ENCODE data around the gene PROC.
A peak's percentile ranks its signal among the peaks of the same experiment; 100 is the strongest.
"Not testable (repeated sequence)": the region's sequence is repeated elsewhere in the genome, so short reads cannot be mapped to it uniquely, and the experiment has no call there.

The PROC gene

GRCh38 chr2:127392828-127393578 lies 25.2 kb upstream of the PROC start:
- FAIRE-seq: no peak

GRCh38 chr2:127394492-127394891 lies 23.7 kb upstream of the PROC start:
- no peak for FAIRE-seq
- no peak for DNase-seq (ENCODE audit: extremely low spot score, insufficient read length, low read depth)

More at GRCh38 chr2:127392828-127393578, 25.2 kb upstream of the PROC start:
- no peak for DNase-seq (ENCODE audit: extremely low spot score, insufficient read length, low read depth)

- FAIRE-seq: no peak
- no peak for DNase-seq (ENCODE audit: extremely low spot score, insufficient read length, low read depth)
These were observed 20.5 kb upstream of the PROC start for GRCh38 chr2:127397568-127398238.

GRCh38 chr2:127398239-127398590 lies 20.0 kb upstream of the PROC start:
- FAIRE-seq (peak; percentile 57), DNase-seq (ENCODE audit: extremely low spot score, insufficient read length, low read depth) (peak; percentile 65)

DNA sequence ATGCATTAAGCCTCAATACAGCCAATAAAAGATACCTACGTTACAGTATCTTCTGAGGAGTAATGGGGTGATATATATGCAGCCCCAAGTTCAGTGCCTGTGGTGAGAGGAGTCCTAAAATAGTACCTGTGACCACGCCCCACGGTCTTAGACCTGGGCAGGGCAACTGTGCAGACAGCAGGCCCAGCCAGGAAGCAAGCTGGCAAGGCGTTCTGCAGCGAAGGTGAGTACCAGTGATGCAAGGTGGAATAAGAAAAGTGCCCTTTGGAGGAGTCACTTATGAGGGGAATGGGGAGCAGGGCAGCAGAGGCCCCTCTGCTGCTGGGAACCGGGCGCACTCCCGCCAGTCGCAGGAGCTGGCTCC lies 17.7 kb upstream of the PROC start:
- FAIRE-seq: no peak
- DNase-seq (ENCODE audit: extremely low spot score, insufficient read length, low read depth): no peak

GRCh38 chr2:127400897-127401756 lies 17.1 kb upstream of the PROC start:
- FAIRE-seq (no peak), DNase-seq (ENCODE audit: extremely low spot score, insufficient read length, low read depth) (no peak)

- FAIRE-seq (no peak), DNase-seq (ENCODE audit: extremely low spot score, insufficient read length, low read depth) (no peak)
These were observed 16.2 kb upstream of the PROC start for GRCh38 chr2:127401757-127402695.

DNA sequence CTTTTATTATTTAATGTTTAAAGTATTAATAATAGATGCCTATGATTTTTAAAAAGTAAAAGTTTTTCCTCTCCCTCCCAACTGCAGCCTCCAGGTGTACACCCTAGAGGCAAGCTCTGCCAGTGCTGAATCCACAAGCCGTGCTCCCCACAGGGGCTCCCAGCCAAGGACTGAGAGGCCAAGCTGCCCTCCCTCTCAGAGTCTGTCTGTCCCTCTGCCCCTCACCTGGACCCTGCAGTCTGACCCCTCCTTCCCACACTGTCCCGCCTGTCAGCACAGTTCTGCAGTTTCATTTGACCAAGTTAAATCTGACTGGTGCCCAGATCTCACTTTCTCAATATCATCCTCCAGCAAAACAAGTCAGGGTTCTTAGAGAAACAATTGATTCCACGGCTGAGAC lies 14.8 kb upstream of the PROC start:
- DNase-seq (ENCODE audit: extremely low spot score, insufficient read length, low read depth) (no peak), FAIRE-seq (no peak)

DNA sequence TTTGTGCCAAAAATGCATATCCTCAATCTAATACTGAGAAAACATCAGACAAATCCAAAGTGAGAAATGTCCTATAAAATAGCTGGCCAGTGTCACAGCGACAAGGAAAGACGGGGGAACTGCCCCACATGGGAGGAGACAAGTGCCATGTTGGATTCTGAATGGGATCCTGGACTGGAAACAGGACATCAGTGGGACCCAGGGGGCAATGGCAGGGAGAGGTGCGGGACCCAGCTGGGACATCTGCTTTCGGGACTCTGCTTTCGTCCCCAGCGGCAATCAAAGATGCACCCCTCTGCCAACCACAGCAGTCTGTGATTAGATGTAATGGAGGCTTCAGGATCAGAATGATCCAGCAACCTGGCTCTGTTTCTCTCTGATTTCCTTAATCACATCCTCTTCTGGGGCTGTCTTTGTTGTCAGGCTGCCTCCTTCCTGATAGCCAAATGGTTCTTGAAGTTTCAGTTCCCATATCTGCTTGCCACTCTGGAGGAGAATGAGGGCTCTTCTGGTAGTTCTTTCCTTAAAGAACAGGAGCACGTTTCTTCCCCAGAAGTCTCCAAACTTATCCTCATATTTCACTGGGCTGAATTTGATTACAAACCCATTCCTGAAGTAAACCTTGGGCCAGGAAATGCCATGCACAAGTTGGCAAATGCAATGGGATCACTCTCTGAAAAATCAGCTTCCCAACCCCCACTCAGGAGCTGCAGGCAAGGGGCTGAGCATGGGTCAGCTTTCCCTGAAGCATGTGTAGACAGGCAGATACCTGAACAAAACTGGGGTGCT lies 13.6 kb upstream of the PROC start:
- FAIRE-seq (no peak), DNase-seq (ENCODE audit: extremely low spot score, insufficient read length, low read depth) (no peak)

DNA sequence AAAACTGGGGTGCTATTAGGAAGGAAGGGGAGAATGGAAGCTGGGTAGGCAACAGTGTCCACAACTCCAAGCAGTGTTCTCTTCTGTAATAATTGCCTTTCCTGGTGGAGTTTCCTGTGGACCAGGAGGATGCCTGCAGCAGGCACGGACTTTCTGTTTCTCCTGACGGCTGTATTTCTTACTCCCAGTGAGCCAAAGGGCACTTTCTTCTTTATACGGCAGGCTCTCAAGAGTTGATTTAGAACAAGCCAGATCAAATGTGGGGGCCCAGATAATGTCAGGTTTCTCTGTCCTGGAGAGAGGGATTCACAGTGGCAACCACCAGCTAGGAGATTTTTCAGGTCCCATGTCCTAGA lies 13.0 kb upstream of the PROC start:
- FAIRE-seq (no peak), DNase-seq (ENCODE audit: extremely low spot score, insufficient read length, low read depth) (no peak)

GRCh38 chr2:127406454-127406853 lies 11.8 kb upstream of the PROC start:
- DNase-seq (ENCODE audit: extremely low spot score, insufficient read length, low read depth): no peak
- FAIRE-seq: no peak

- FAIRE-seq (no peak), DNase-seq (ENCODE audit: extremely low spot score, insufficient read length, low read depth) (no peak)
These were observed 11.1 kb upstream of the PROC start for GRCh38 chr2:127407091-127407490.

- no peak for DNase-seq (ENCODE audit: extremely low spot score, insufficient read length, low read depth)
- FAIRE-seq: no peak
These were observed 10.6 kb upstream of the PROC start for GRCh38 chr2:127407661-127408003.

DNA sequence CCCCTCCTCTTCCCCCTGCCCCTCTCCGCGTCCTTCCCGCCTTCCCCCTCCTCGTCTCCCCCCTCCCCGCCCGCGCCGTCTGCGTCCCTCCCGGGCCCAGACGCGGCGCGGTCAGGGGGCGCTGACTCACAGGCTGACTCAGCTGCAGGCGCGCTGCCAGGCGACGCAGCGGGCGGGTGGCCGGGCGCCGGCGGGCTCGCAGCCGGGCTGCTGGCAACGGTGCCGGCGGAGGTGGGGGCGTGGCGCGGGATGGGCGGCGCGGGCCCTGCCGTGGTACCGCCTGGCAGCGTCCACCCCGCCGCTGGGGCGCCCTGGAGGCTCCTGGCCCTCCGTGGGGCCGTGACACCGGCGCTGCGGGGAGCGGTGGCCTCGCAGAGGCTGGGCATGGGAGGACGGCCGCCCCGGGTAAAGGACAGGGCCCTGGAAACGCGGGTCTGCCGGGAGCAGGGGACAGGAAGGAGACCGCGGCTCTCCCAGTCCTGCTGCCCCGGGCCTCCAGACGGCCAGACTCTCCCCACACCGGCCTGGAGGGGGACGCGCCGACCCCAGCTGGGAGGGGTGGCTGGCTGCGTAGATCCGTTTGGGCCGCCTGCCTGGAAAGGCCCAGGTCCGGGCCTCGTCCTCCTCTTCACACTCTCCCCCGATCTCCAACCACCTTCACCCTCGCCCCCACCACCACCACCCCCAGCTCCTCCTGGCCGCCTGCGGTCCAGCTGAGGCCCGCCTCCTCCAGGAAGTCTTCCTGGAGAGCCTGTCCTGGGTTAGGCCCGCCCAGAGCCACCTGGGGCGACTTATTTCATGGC lies 10.0 kb upstream of the PROC start:
- no peak for FAIRE-seq

DNA sequence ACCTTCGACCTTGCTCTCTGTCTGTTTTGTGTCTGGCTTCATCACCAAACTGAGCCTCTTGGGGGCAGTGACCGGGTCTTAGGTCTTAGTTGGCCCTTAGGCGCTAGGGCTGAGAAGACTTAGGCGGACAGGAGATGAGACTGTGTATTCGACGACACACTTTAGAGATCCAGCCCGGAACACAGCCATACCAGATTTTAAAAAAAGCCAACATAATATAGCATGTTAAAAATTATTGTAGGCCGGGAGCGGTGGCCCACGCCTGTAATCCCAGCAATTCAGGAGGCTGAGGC lies 9.5 kb upstream of the PROC start:
- FAIRE-seq (no peak), DNase-seq (ENCODE audit: extremely low spot score, insufficient read length, low read depth) (no peak)

More for the DNA sequence above, 10.0 kb upstream of the PROC start:
- peak; percentile 71 for DNase-seq (ENCODE audit: extremely low spot score, insufficient read length, low read depth)

DNA sequence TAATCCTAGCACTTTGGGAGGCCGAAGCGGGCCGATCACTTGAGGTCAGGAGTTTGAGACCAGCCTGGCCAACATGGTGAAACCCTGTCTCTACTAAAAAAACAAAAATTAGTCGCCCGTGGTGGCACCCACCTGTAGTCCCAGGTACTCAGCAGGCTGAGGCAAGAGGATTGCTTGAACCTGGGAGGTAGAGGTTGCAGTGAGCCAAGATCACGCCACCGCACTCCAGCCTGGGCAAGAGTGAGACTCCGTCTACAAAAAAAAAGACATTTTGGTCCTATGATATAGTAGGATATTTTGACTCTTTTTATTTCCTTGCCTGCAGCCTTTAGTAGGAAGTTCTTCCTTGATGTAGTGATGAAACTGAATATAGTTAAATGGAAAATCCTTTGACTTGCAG lies 8.5 kb upstream of the PROC start:
- not testable (repeated sequence) for DNase-seq (ENCODE audit: extremely low spot score, insufficient read length, low read depth); FAIRE-seq

DNA sequence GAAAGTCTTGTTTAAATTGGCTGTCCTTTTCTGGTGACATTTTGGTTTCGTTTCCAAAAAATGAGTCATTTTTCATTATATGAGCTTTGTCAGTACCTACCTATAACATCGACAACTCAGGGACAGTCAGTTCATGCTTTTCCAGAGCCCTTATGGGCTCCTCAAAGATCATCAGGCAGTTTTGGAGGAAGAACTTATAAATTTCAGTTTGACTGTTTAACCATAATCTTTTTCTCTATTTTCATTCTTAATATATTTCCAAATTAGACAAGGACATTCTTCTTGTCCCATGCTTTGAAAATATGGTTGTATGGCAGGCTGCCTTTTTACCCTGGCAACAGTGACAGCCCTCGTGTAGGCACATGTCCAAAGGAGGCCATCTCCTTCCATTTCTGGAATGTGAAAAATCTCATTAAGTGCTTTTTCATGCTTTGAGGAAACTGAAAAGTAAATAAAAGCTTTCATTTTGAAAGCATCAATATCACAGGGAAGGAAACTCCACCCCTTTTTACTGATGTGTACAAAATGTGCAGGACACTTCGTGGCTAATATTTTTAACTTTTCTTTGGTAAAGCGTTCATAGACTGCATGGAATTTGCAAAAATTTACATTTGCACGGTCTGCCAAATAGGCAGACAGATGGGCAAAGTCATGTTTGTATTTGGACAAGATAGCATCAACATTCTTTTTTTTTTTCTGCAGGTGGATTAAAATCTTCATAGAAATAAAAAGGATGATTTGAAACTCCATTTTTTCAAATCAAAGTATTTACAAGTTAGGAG lies 7.2 kb upstream of the PROC start:
- no peak for DNase-seq (ENCODE audit: extremely low spot score, insufficient read length, low read depth)
- peak; percentile 42 for FAIRE-seq

All from GM18507 (cell line).